Activated CD4-positive, alpha-beta T cell treated with anti-CD3 and anti-CD28 coated beads for 48 hours (primary cell): Measurements from ENCODE around the gene UNCX.
"Not testable (repeated sequence)": the region's sequence is repeated elsewhere in the genome, so short reads cannot be mapped to it uniquely, and the experiment has no call there.

ENCODE experiments used
- DNase-seq: peaks from one replicate; pipeline ENCODE4 v3.0.0-alpha.2; 2020

Gene UNCX

DNA sequence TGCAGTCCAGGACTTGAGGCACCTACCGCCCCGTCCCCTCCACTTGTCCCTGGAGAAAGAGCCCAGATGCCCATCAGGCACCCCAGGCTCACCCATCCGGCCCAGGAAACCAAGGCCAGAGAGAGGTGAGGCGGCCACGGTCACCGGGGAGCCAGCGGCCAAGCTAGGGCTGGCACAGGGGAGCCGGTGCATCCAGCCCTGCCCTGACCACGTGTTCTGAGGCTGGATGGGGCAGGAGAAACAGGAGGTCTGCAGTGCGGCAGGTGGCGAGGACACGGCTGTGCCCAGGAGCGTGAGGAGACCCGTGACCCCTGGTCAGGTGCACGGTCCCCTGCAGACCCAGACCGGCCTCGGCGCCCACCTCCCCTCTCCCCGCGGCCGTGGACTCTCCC lies 27.6 kb downstream of the UNCX start:
- DNase-seq = no peak

GRCh38 chr7:1261036-1261435 lies 28.4 kb downstream of the UNCX start:
- DNase-seq = not testable (repeated sequence)

DNA sequence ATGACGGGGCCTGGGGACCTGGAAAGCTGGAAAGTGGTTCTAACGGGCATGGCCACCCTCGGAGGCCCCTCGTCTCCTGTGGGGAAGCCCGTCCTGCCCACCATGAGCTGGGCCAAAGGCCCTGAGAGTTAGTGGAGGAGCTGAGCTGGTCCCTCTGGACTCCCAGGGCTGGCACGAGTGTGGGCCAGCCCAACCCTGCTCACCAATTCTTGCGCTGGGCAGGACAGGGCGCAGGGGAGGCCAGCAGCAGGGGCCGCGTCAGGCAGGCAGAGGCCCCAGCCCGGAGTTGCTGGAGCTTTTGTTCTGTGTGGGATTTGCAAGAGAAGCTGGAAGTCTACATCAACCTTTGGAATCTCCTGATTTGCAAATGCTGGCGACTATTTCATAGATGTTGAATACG lies 29.8 kb downstream of the UNCX start:
- DNase-seq = no peak

DNA sequence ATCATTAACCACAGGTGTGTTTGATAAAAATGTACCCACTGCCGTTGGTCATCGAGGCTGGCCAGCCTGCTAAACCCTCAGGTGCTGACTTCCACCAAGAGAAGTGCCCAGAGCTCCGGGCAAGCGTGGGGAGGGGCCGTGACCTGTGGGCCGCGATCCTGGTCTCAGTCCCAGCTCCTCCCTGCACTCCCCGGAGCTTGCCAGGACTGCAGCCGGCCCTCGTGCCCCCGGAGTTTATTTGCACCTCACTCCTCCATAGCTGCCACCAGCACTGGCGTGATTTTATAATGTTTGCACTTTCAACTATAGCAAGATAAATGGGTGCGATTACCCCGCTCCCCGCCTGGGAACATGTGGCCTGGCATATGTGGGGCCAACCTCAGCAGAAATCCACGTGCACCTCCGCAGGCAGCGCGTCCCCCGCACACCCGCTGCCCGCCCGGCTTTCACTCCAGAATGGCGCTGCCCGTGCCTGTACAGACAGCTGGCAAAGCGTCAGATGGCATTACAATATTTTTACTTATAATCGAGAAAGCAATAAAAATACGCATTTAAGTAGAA lies 30.8 kb downstream of the UNCX start:
- no peak for DNase-seq

DNA sequence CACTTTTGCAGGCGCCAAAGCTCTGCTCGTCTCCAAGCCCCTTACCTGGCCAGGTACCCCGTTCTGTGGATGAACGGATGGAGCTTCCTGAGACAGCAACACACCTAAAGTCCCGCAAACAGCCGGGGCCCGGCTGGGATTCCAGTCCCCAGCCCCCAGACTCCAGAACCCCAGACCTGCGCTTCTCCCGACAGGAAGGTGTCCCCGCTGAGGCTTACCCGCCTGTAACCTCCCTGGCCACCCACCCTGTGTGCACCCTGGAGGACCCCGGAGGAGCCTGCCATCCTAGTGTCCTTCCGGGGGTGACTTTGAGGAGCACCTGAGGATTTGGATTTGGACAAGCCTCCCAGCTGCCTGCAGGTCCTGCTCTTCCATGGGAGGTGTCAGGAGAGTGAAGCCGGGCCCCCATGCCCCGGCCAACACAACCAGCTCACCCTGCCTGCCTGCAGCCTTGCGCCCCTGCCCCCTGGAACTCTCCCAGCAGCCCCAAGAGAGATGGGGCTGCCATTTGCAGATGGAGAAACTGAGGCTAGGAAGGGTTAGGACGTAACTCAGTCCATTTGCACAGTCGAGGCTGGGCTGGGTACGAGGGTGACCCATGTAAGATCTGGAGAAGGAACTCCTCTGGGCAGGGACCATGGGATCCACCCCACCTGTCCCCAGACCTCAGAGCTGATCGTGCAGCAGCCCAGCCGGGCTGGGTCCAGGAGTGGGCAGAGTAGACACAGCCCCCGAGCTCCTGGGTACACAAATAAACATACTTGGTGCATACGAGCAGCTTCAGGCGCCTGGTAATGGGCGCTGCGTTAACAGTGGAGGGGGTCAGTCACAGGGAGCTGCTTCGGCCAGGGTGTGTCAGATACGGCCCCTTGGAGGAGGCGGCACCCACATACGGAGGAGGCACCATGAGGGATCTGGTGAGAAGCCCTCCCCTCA lies 31.9 kb downstream of the UNCX start:
- DNase-seq = no peak

- no peak for DNase-seq
Observed at GRCh38 chr7:1267016-1267900, 34.6 kb downstream of the UNCX start.

DNA sequence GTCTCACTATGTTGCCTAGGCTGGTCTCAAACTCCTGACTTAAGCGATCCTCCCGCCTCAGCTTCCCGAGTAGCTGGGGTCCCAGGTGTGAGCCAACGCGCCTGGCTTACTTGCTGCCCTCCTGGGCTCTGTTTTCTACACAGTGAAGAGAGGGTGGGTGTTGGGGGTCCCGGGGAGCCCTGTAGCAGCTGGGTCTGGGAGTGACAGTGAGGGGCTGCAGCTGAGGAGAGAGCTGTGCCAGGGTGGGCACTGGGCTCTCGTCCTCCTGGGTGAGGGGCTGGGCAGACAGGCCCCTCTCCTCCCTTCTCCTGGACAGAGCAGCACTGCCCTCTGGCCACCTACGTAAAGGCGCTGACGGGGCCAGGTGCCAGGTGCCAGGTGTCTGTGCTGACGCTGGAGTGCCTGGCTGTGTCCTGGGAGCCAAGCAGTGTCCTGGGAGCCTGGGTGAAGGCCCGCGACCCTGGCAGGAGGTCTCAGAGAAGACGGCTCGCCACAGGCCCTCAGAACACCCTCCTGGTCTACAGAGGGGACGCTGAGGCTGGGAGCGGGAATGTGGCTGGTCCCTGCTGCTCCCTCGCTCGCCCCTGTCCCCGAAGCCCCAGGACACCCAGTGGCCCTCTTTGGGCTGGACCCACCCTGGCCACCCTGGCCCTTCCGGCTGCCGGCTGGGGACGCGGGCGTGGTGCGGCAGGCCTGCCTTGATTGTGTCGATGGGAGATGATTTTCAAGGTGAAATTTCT lies 35.6 kb downstream of the UNCX start:
- no peak for DNase-seq

DNA sequence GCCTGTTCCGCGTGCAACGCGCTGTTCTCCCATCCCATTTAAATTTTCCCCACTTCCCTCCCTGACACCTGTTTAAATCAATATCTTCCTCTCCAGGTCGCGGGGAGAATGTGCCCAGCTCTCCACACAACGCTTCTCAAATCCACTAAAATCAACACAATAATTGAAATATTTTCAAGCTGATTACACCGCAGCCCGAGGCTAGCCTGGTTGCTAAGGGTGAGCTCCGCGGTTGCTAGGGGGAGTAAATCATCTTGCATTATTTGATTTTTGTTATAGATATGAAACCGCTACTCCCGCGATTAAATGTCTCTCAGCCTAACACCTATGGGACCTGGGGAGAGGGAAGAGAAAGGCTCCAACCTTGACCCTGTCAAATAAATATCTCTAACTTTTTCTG lies 36.2 kb downstream of the UNCX start:
- DNase-seq = no peak

DNA sequence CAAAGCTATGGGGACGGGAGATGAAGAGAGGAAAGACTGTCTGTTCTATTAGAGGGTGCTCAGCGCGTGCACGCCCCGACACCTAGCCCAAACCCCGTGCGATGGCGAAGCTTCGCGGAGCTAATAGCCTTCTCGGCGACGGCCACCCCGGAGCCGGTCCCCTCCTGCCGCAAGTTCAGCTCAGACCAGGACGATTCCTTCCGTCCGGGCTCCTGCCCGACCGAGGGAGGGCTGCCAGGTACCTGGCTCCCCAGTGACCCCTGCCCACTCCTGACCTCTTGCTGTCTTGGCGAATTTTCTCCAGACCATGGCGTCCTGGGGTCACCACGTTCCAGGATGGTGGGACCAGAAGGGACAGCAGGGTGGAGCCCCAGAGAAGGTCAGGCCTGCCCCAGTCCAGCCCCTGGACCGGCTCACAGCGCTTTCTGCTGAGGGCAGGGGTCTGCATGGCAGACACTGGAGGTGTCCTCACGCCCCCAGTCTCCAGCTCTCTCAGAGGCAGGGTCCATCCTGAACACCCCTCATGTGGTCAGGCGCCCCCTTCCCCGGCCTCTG lies 36.7 kb downstream of the UNCX start:
- DNase-seq = no peak

DNA sequence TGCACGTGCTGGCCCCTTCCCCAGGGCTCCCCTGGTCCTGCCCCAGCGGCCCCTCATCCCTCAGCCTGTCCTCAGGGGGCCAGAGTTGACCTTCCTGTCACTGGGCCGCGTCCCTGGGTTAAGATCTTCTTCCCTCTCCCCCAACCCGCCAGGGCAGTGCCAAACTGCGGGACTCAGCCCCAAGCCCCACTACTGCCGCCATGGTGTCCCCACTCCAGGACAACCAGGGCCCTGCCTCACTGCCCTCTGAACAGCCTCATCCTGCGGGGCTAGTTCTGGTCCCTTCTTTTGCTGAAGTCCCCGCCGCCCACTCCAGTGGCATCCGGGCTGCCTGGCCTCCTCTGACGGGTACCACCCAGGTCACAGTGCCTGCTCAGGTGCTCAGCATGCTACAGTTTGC lies 37.5 kb downstream of the UNCX start:
- DNase-seq = no peak

DNA sequence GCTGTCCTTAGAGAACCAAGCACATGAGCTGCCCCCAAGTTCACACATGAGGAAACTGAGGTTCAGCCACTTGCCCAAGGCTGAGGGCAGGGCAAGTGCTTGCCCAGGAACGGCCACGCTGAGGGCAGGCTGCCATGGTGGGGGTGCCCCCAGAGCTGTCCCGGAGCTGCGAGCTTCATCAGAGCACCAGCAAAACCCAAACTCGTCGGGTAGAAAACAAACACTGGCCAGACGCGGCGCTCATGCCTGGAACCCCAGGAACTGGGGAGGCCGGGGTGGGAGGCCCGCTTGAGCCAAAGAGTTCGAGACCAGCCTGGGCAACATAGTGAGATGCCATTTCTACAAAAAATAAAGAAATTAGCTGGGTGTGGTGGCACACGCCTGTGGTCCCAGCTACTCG lies 38.4 kb downstream of the UNCX start:
- no peak for DNase-seq

DNA sequence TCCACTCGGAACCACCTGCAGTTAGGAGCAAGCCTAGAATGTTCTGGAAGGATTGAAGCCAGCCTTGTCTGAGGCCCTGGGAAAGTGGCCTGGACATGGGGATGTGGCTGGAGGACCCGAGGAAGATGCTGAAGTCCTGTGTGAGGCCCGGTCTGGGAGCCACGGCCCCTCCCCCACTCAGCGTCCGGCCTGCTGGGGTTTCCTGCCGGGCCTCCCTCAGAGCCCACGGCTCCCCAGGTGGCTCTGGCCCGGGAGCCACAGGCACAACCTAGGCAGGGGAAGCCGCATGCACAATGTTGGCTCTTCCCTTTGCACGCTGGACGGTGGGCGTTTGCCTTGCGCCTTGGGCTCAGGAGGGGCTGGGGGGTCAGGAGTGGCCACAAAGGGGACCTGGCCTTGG lies 39.0 kb downstream of the UNCX start:
- DNase-seq = no peak

GRCh38 chr7:1272136-1272535 lies 39.5 kb downstream of the UNCX start:
- not testable (repeated sequence) for DNase-seq

DNA sequence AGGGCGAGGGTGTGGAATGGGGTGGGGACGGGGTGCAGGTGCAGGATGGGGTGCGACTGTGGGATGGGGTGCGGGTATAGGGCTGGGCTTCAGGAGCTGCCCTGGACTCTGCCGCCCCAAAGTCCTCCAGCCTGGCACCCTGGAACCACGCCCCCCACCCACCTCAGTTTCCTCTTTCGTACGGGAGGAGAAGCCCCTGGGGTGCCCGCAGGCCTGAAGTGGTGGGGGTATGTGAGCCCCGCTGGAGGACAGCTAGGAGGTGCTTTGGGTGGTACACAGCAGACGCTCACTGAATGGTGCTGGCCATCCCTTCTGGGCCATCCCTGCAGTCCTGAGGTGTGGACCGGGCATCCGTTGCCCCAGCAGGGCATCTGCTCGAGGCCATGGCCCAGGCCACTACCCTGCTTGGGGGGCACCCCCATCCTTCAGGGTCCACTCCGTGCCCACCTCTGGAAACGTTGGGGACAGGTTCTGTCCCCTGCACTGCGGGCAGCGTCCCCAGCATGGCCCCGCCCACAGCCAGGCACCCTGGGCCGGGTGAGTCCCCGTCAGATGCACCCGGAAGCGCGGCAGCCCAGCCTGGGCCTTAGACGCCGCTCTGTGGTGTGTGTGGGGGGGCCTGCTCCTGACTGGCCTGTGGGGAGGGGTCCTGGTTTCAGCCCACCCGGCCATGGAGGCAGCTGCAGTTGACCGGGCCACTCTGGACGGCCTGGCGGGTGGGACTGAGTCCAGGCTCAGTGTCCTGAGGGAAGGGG lies 41.6 kb downstream of the UNCX start:
- DNase-seq = no peak

DNA sequence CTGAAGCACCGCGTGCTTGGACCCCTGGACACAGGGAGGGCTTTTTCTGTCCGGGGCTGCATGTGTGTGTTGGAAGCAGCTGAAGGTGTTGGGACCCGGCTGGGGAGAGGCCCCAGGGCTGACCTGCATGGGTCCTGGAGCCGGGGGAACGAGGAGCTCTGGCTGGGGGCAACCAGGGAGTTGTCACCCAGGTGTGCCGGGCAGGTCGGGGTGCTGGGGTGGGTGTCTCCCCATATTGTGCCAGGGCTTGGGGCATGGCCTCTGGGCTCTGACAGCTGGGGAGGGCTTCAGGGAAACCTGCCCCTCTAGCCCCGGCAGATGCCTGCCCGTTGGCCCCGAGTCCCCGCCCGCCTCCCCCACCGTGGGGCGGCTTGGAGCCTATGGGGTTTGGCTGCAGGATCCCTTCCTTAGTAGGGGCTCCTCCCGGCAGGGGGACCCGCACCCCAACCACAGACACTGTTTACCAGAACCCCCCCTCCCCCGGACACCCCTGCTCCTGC lies 42.3 kb downstream of the UNCX start:
- no peak for DNase-seq

DNA sequence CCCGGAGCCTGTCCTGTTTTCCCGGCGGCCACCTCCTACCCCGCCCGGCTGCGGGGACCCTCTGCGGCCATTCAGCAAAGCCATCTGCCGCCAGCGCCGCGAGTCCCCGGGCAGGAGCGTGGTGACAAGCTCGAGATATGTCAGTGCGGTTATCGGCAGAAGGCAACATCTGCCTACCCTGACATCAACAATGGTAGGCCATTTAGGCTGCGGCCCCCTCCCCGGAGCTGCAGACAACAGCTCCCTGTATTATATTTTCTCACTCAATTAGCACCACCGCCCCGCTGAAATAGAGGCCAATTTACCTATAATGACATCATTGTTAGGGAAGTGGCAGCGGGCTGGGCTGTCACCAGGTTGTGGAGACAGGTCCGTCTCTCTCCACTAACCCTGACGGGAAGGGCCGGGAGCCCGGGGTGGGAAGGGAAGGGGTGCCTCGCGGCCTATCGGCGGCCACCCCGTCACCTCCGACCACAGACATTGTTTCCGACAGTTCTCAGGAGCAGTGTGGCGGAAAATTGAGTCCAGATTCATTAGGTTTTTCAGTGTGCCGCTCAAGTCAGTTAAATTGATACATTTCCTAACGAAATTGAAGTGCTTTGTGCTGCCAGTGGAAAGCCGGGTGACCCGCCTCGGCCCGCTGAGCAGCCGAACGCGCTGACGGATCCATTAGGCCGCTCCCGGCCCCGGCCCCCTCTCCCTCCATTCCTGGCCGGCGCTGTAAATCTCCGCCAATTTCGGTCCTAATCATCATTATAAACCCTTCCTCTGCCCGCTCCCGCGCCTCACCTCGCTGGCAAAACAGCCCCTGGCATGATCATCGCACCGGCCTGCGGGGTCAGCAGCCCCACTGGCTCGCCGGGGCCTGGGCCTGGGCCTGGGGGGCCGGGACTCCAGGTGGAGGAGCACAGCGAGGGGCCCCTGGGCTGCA lies 43.0 kb downstream of the UNCX start:
- DNase-seq = no peak

GRCh38 chr7:1276626-1277175 lies 44.0 kb downstream of the UNCX start:
- no peak for DNase-seq

DNA sequence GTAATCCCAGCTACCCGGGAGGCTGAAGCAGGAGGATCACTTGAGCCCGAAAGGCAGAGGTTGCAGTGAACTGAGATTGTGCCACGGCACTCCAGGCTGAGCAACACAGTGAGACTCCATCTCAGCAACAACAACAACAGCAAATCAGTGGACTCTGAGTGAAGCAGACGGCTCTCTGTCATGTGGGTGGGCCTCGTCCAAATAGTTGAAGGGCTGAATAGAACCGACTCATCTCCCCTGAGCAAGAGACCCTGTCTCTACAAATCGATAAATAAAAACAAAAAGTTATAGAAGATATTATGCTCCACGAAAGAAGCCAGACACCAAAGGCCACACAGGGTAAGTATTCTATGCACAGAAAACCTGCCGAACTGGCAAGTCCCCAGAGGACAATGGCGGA lies 45.9 kb downstream of the UNCX start:
- DNase-seq = no peak

- no peak for DNase-seq
Observed at GRCh38 chr7:1279041-1279440, 46.4 kb downstream of the UNCX start.

- DNase-seq = not testable (repeated sequence)
Observed at GRCh38 chr7:1279895-1280294, 47.2 kb downstream of the UNCX start.
